Skeletal muscle cell (primary cell): Measurements from ENCODE around the gene CD47.

Source experiments
- DNase-seq: peaks from one replicate; pipeline ENCODE4 v3.0.0-alpha.2; 2010; ENCODE audit warnings: low read depth
- H3K4me3 ChIP-seq: 2 replicates; pipeline ENCODE4 v1.5.1; 2011; ENCODE audit warnings: low read depth, mild to moderate bottlenecking, control low read depth, low read length, moderate library complexity

CD47 gene

DNA sequence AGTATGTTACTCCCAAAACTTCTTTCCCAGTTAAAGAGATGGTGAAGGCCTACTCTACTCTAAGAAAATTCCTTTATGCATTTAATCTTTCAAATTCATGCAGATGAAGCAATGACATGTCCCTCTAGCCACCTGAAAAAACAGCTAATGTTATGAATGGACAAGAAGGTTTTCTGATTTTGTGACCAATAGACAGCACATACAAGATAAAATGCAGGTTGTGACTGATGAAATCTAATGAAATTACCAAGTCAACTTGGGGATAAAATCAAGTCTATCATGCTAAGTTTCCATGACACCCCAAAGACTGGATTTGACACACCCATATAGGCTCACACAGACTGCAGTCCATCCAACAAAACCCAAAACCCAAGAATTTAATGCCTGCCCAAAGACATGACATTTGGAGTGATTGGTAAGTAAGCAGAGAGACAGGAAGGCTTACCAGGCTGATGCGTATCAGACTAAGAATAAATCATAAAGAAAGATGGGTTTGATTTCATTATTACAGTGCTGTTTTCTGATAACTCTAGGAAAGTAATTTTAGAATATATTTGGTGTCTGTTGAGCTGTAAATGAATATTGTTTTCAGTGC is 26.4 kb downstream of the CD47 start:
- H3K4me3 ChIP-seq, result no peak overlapping the region
- DNase-seq, result no peak

DNA sequence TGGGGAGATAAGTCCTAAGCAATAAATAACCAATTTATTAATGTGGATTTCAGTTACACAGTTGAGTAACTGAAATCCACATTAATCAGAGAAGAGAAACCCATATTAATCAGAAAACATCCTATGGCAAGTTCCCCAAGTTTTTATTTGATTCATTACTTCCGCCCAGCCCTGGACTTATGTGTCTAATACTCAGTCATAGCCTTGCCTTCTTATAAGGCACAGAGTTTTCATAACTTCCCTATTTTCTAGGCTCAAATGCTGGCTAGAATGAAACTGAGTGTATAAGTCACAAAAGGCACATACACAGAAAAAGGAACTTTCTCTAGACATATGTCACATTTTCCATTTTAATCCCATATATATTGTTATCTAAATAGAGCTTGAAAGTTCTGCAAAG is 28.8 kb downstream of the CD47 start:
- no peak overlapping the region for H3K4me3 ChIP-seq
- DNase-seq, result no peak

DNA sequence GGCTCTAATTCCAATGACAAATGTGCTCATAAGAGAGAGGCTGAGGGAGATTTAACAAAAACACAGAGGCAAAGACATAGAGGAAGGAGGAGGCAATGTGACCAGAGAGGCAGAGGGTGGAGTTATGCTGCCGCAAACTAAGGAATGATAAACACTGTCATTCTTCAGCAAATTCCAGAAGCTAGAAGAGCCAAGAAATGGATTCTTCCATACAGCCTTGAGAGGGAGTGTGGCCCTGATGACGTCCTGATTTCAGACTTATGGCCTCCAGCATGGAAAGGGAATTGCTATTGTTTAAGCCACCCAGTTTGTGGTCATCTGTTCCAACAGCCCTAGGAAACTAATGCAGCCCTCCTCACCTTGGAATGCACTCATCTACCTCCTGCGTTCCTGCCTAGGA is 30.5 kb downstream of the CD47 start:
- DNase-seq, result no peak
- no peak overlapping the region for H3K4me3 ChIP-seq

DNA sequence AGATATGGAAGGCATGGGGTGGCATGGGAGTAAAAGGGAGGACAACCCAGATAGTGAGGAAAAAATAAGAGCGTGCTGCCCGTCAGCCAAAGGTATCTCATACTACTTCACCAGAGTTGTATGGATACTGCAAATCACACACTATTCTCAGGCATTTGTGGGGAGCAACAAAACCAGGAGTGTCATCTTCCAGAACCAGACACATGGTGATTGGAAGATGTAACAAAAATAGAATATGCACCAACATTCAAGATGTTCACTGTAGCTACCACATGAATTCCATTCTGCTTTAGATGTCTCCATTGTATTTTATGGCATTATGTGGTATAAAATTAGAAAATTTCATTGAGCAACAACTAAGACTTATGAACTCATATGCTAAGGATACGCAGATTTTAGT is 34.9 kb downstream of the CD47 start:
- no peak overlapping the region for H3K4me3 ChIP-seq
- no peak for DNase-seq

DNA sequence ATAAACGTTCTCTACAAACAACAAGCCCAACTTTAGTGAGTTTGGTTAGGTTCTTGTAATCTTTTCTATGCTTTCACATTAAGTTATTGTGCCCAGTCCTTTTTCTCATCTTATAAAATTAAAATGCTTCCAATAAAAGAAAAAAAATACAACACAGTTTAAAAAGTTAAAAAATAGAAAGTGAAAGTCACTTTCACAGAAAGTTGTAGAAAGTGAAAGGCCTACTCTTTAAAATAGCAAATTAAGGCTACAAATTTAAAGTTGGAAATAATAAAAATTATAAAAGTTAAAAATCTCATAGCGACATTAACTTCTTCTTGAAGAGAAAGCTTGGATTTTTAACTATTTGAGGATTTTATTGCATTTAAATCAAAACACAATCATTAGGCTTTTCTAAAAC is 35.9 kb downstream of the CD47 start:
- H3K4me3 ChIP-seq, result no peak overlapping the region

DNA sequence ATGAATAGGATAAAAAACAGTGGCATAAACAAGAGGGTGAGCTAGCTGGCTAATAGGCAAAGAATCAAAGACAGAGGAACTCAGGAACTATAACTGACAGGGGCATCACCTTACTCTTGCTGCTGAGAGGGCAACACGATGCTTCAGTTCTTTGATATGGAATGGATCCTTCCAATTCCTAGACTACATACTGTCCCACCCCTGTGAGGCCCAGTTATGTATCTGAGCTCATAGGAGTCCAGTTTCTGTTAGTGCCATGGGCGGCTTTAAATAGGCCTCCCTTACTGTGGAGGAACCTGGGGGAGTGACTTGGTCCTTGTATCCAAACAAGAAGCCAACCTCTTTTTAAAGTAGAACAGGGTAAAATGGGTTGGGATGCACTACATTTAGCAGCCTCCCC is 37.3 kb downstream of the CD47 start:
- no peak for DNase-seq
- H3K4me3 ChIP-seq, result no peak overlapping the region

More for the DNA sequence above, 35.9 kb downstream of the CD47 start:
- no peak for DNase-seq

DNA sequence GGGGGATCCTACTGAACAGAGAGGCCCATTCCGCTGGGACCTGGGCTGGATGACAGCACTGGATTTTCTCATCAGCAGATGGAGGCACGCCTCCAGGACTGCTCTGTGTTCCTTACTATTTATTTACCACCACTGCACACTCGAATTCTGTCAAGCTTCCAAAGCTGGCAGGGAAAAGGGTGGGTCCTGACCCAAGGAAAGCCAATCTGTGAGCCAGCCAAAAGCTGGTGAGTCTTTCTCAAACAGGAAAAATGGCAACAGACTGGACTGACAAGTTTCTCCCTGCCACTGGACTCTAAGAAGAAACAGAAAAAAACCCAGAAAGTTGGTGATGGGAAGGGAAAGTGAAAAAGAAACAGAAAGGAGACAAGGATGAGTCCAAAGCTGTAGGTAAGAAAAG is 37.8 kb downstream of the CD47 start:
- no peak for DNase-seq
- no peak overlapping the region for H3K4me3 ChIP-seq

DNA sequence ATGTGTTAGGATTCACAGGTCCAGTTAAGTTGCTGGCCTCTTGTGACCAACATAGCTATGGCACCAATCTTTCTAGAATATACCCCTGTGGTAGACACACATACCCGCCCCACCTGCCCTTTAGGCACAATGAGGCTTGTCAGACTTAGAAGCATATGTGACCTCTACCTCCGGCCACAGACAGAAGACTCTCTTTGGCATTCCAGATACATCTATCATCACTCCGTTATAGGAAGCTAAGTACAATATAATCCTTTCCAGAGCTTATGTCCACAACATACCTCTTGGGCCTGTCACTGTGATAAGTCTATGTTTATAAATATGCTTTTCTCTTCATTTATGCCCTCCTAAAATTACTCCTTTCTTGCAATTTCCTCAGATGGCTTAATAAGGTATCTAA is 39.8 kb downstream of the CD47 start:
- H3K4me3 ChIP-seq, result no peak overlapping the region
- DNase-seq, result no peak

DNA sequence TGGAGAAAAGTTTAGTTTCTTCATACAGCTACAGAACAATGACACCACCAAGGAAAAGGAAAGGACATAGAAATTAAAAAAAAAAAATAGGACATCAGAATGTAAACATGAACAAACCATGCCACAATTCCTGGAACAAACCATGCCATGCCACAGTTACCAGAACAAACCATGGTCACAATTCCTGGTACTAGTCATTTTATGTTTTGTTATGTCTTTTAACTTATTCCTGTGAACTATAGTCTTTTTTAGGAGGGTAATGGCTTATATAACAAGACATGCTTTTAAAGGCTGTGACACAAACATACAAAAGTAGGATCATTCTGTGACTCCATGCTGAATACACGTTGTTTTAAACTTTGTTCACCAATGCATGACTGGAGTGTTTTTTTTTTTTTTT is 42.8 kb downstream of the CD47 start:
- DNase-seq, result no peak
- no peak overlapping the region for H3K4me3 ChIP-seq

DNA sequence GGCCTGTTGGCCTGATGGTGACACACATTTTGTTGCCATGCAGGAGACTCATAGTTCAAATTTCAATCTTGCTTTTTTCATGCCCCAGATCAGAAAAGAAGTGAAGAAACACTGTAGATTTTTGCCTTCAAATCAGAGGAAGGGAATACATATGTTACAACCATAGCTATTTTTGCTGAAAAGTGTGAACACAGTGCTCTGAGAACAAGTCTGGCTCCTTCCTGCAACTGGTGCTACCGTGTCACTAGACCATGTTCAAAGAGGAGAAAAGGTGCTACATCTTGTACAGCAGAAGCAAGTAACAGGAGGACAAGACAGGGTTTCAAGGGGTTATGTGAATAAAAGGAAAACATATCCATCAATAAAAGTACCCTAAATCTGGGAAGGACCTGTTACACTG is 44.6 kb downstream of the CD47 start:
- DNase-seq, result no peak
- no peak overlapping the region for H3K4me3 ChIP-seq

DNA sequence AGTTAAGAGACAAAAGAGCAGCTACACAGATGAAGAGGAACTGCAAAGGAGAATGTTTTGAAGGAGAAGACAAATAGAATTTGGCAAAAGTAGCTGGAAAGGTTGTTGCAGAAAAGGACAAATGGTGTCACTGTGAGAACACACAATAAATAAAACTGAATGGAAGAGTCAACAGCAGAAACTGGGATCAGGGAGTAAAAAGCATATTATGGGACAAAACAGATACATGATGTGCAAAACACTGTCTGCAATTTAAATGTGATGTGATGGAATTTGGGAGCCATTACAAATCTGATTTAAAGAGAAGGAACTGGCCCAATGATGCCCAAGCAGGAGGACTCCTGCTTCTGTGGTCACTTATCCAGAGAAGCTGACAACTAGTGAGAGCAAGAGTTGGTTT is 46.1 kb downstream of the CD47 start:
- no peak for DNase-seq
- H3K4me3 ChIP-seq, result no peak overlapping the region

DNA sequence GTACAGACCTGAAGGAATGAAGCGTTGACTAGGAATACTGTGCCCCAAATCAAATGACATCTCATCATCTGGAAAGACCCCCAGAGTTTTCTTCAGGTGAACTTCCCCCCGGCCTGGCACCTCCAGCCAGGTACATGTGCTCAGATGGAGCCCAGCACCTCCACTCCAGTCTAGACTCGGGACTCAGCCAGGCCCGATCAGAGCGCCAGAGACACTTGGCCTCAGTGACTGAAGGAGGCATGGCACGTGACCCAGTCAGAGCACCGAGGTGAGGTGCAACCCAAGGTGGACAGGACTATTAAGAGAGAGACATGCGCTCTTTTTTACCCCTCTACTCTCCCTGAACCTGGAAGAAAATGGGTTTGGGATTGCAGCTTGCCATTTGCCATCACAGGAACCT is 48.5 kb downstream of the CD47 start:
- no peak overlapping the region for H3K4me3 ChIP-seq
- DNase-seq, result no peak

DNA sequence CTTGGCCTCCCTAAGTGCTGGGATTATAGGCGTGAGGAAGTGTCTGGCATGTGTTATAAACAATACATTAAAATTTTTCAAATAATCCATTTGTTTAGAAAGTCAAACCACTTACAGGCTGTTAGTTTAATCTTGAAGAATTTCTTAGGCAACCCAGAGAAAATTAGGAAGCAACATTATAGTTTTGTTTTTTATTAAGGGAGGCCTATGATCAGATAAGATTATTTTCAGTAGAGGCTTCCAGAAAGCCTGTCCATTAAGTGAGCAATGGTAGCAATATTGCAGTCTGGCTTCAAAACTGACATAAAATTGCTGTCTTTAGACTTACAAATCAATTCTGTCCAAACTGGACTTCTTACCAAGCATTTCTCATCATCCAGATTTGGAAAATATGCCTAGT is 49.6 kb downstream of the CD47 start:
- no peak for DNase-seq
- H3K4me3 ChIP-seq, result no peak overlapping the region

DNA sequence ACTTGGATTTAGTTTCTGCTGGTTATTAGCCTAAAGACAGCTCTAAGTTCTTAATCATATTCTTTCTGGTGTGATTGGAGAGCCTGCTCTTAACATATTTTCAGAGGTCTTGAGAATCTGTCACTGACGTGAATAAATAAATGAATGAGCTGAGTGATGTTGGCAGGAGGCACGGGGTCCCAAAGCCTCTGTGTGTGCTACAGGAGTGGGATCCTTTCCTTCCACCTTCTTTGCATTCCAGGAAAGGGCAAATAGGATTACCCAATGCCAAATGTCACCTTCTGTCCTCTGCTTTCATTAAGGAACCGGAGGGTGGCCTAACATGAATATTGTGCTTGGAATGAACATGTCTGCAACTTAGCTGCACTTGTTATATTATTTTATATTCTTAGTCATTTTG is 53.1 kb downstream of the CD47 start:
- H3K4me3 ChIP-seq, result no peak overlapping the region
- no peak for DNase-seq

DNA sequence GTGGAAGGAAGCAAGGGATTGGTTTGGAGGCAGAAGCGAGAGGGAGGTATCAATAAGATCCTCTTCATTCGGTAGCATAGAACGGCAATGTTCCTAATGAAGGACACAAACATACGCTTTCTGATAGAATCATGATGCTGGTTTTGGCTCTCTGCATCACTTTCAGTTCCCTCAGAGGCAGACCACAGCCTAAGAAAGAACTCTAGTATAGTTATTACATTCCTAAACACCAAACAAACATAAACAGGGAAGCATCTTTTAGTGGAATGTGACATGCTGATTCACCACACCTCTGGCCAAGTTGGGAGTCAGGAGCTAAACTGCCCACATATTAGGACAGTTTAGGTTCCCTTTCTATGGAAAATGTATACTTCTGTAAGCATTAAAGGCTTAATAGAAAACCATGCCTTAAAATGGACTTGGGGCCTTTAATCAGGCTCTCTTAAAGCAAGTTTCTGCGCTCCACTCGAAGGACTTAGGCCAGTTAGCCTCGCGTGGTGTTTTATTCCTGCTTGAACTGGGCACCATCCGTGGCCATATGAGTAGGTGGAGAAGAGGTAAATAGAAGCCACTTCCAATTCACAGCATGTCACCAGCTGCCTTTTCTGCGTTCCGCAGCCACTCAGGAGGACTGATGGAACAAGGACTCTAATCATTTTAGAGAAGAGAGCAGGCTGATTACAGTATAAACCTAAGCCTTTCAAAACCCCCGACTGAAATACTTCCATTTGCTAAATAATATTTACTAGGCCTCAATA is 53.7 kb downstream of the CD47 start:
- no peak overlapping the region for H3K4me3 ChIP-seq

DNA sequence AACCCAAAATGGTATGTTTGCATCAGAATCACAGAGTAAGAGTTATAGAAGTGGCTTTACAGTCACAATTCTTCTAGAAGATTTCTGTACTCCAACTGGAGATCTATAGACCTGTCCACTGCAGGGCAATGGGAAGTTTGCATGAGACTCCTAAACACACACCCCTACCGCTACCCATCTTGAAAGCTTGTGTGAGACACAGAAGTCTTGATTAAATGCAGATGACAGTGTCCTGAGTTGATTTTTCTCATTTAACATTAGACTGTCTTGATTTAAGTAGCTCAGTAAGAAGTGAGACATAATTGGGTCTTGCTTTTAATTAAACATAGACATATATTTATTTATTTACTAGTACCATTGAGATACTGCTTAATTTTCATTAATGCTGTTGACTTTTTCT is 54.4 kb downstream of the CD47 start:
- H3K4me3 ChIP-seq, result no peak overlapping the region
- DNase-seq, result no peak

More for the DNA sequence above, 53.7 kb downstream of the CD47 start:
- peak; percentile 3 for DNase-seq

DNA sequence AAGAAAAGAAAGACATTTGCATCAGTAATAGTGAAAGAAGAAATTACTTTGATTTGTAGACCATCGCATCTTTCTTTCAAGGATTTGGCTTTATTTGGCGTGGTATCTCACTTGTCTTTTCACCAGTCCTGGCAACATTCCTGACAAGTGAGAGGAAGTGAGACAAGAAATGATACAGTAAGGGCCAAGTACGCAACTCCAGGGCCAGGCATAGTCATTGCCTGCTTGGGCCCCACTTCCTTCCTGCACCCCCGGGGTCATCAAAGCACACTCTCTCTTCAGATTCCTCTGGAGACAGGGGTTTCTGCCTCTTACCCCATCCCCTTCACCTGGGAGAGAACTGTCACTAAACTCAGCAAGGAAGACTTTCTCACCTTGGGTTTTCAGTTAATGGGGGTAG is 55.1 kb downstream of the CD47 start:
- H3K4me3 ChIP-seq, result no peak overlapping the region
- no peak for DNase-seq

DNA sequence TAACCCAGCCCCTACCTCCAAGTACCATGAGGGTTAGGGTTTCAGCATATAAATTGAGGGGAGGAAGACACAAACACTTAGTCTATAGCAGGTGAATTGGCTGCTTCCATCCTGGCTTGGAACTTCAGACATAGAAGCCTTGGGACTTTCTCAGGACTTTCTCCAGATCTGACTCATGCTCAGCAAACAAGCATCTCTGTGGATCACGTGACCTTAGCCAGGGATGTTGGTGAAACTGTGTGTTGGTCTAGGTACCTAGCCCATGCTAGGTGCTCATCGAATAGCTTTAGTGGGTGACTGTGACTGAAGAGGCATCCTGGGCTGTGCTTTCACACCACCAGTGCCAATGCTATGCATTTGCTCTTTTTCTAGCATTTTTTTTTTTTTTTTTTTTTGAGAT is 58.9 kb downstream of the CD47 start:
- no peak overlapping the region for H3K4me3 ChIP-seq
- DNase-seq, result no peak

DNA sequence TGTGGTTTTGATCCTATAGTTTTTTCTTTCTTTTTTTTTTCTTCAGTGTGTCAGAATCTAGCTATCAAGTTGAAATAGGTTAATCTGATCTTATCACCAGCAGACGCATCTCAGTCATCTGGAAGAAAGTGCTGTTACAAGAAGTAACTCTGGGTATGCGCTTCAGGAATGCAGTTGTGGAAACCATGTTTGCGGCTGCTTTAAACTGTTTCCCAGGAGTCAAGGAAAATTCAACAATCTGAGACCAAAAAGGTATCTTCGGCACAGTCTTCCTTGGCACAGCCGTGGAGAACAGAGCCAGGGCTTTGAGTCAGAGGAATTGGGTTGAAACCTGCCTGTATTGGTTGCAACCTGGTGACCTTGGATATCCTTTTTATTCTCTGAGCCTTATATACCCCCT is 59.9 kb downstream of the CD47 start:
- no peak overlapping the region for H3K4me3 ChIP-seq
- no peak for DNase-seq

DNA sequence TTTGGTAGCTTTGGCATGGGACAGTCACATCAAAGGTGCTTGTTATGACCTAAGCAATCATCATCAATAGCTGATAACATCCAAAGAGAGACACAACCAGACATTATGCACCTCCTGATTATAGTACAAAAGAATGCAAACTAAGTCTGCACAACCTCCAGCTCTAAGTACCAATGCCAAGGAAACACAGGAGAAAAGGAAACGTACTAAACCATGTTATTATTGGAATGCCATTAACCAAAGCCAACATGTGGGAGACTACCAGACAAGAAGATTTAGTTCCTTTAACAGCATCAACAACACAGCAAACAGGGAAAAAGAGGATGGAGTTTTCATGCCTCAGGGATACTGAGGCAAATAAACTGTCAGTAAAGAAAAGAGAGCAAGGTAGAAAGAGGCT is 61.4 kb downstream of the CD47 start:
- no peak for DNase-seq
- H3K4me3 ChIP-seq, result no peak overlapping the region

DNA sequence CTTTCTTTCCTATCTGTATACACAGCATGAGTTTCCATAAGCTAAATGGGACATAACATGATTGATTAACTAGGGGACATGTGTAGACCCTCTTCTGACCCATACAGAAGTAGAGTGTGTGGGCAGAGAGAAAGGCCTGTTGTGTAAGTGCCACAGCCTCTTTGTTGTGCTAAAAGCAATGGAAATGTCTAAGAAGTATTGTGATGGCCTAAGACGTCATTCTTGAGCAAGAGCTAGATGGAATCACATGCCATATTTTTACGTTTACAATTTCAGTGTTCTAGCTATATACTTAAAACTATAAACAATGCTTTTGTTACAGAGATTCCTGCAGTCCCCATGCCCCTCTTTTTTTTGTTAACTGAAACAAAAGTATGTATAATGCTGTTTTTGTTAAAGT is 61.9 kb downstream of the CD47 start:
- DNase-seq, result no peak
- H3K4me3 ChIP-seq, result no peak overlapping the region

DNA sequence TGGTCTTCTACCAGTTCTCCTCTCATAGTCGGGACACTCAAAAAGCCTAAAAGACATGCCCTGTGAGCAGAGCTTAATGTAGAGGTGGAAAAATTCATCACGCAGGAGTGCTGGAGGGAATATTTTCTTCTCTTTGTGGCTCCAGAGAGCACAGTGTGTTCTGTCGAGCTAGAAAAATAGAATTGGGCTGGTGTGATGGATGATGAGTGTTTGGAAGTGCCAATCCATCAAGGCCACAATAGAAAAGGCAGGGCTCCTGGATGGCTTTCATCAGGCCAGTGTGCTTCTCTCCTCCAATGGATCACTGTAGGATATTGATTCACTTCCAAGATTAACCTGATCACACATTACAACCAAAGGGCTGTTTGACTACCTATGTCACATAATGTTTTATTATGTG is 65.7 kb downstream of the CD47 start:
- DNase-seq, result no peak
- no peak overlapping the region for H3K4me3 ChIP-seq
